ENCODE measurements around the gene CD38.
A peak's percentile ranks its signal among the peaks of the same experiment; 100 is the strongest.
"Not testable (repeated sequence)": the region's sequence is repeated elsewhere in the genome, so short reads cannot be mapped to it uniquely, and the experiment has no call there.

Gene CD38

GRCh38 chr4:15792974-15793373, 14.8 kb downstream of the CD38 start:
- in situ Hi-C loops (cut with MboI; ENCODE audit: low pct_unique_long_range_greater_than_20kb, low sequenced_read_pairs), result no loop called here
- no peak for DNase-seq

- in situ Hi-C loops (cut with MboI; ENCODE audit: low pct_unique_long_range_greater_than_20kb, low sequenced_read_pairs), result no loop called here
- DNase-seq, result no peak
Observed at GRCh38 chr4:15793506-15794363, 15.6 kb downstream of the CD38 start.

GRCh38 chr4:15794426-15794825, 16.3 kb downstream of the CD38 start:
- in situ Hi-C loops (cut with MboI; ENCODE audit: low pct_unique_long_range_greater_than_20kb, low sequenced_read_pairs), result no loop called here
- no peak for DNase-seq

GRCh38 chr4:15794905-15795304, 16.8 kb downstream of the CD38 start:
- DNase-seq, result no peak
- in situ Hi-C loops (cut with MboI; ENCODE audit: low pct_unique_long_range_greater_than_20kb, low sequenced_read_pairs), result no loop called here

GRCh38 chr4:15797320-15797719, 19.2 kb downstream of the CD38 start:
- no peak for DNase-seq
- in situ Hi-C loops (cut with MboI; ENCODE audit: low pct_unique_long_range_greater_than_20kb, low sequenced_read_pairs), result no loop called here

- in situ Hi-C loops (cut with MboI; ENCODE audit: low pct_unique_long_range_greater_than_20kb, low sequenced_read_pairs), result no loop called here
- DNase-seq, result no peak
Observed at GRCh38 chr4:15799141-15799540, 21.0 kb downstream of the CD38 start.

GRCh38 chr4:15799701-15800100, 21.6 kb downstream of the CD38 start:
- in situ Hi-C loops (cut with MboI; ENCODE audit: low pct_unique_long_range_greater_than_20kb, low sequenced_read_pairs), result no loop called here

GRCh38 chr4:15802497-15802896, 24.4 kb downstream of the CD38 start:
- DNase-seq; in situ Hi-C loops (cut with MboI; ENCODE audit: low pct_unique_long_range_greater_than_20kb, low sequenced_read_pairs): not testable (repeated sequence)

More at GRCh38 chr4:15799701-15800100, 21.6 kb downstream of the CD38 start:
- no peak for DNase-seq

GRCh38 chr4:15805583-15806517, 27.7 kb downstream of the CD38 start:
- peak; percentile 37 for DNase-seq
- in situ Hi-C loops (cut with MboI; ENCODE audit: low pct_unique_long_range_greater_than_20kb, low sequenced_read_pairs), result no loop called here

- DNase-seq, result no peak
- in situ Hi-C loops (cut with MboI; ENCODE audit: low pct_unique_long_range_greater_than_20kb, low sequenced_read_pairs), result no loop called here
Observed at GRCh38 chr4:15809058-15809457, 30.9 kb downstream of the CD38 start.

- in situ Hi-C loops (cut with MboI; ENCODE audit: low pct_unique_long_range_greater_than_20kb, low sequenced_read_pairs), result no loop called here
- no peak for DNase-seq
Observed at GRCh38 chr4:15809466-15809865, 31.3 kb downstream of the CD38 start.

- in situ Hi-C loops (cut with MboI; ENCODE audit: low pct_unique_long_range_greater_than_20kb, low sequenced_read_pairs), result no loop called here
- no peak for DNase-seq
Observed at GRCh38 chr4:15811703-15812337, 33.7 kb downstream of the CD38 start.

- in situ Hi-C loops (cut with MboI; ENCODE audit: low pct_unique_long_range_greater_than_20kb, low sequenced_read_pairs), result no loop called here
- DNase-seq, result no peak
Observed at GRCh38 chr4:15832523-15833451, 54.7 kb downstream of the CD38 start.

- in situ Hi-C loops (cut with MboI; ENCODE audit: low pct_unique_long_range_greater_than_20kb, low sequenced_read_pairs), result no loop called here
- DNase-seq, result no peak
Observed at GRCh38 chr4:15833801-15834200, 55.7 kb downstream of the CD38 start.

GRCh38 chr4:15836362-15836761, 58.2 kb downstream of the CD38 start:
- no peak for DNase-seq
- in situ Hi-C loops (cut with MboI; ENCODE audit: low pct_unique_long_range_greater_than_20kb, low sequenced_read_pairs), result no loop called here

GRCh38 chr4:15837591-15837990, 59.5 kb downstream of the CD38 start:
- in situ Hi-C loops (cut with MboI; ENCODE audit: low pct_unique_long_range_greater_than_20kb, low sequenced_read_pairs), result no loop called here
- DNase-seq, result no peak

GRCh38 chr4:15841194-15841730, 63.1 kb downstream of the CD38 start:
- DNase-seq; in situ Hi-C loops (cut with MboI; ENCODE audit: low pct_unique_long_range_greater_than_20kb, low sequenced_read_pairs): not testable (repeated sequence)

- DNase-seq, result no peak
- in situ Hi-C loops (cut with MboI; ENCODE audit: low pct_unique_long_range_greater_than_20kb, low sequenced_read_pairs), result no loop called here
Observed at GRCh38 chr4:15847746-15848145, 69.6 kb downstream of the CD38 start.
